Measurements from ENCODE around the gene WDR82.

GRCh38 chr3:52220380-52221026 lies 57.9 kb downstream of the WDR82 start:
- TF ChIP-seq, protein P1, sequence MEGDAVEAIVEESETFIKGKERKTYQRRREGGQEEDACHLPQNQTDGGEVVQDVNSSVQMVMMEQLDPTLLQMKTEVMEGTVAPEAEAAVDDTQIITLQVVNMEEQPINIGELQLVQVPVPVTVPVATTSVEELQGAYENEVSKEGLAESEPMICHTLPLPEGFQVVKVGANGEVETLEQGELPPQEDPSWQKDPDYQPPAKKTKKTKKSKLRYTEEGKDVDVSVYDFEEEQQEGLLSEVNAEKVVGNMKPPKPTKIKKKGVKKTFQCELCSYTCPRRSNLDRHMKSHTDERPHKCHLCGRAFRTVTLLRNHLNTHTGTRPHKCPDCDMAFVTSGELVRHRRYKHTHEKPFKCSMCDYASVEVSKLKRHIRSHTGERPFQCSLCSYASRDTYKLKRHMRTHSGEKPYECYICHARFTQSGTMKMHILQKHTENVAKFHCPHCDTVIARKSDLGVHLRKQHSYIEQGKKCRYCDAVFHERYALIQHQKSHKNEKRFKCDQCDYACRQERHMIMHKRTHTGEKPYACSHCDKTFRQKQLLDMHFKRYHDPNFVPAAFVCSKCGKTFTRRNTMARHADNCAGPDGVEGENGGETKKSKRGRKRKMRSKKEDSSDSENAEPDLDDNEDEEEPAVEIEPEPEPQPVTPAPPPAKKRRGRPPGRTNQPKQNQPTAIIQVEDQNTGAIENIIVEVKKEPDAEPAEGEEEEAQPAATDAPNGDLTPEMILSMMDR (IDR thresholded peaks at IDR 0.05): peak; percentile 86 to 94
- TF ChIP-seq POLR2A (IDR thresholded peaks at IDR 0.05) (no peak), POLR2AphosphoS5 (IDR thresholded peaks at IDR 0.05) (no peak)
